GM23338 (cell line): ENCODE data around the gene NOP16.

Experiments used
- EZH2 ChIP-seq: fragments of 200-600 bp; sonication (generic); IDR thresholded peaks from one replicate; pipeline ENCODE4 v1.8.0; 2017; ENCODE audit warnings: antibody characterized with exemption, mild to moderate bottlenecking, low read depth; ENCODE audit not compliant: unreplicated experiment
- ZNF331 ChIP-seq: fragments of 250-450 bp; sonication (Bioruptor Pico); IDR thresholded peaks from 2 replicates; pipeline ENCODE4 v1.5.0; 2020; ENCODE audit warnings: low read depth, mild to moderate bottlenecking, moderate library complexity
- TF ChIP-seq, protein P1 (sequence below), 2 experiments: fragments of 200-600 bp in 1 of 2; sonication (generic) in 1 of 2; conservative IDR thresholded peaks; 2 replicates each; pipeline versions ENCODE4 v1.5.1 to v1.6.1; 2016 to 2017; ENCODE audit warnings: antibody characterized with exemption in 2 of 2, low read depth in 2 of 2, mild to moderate bottlenecking in 2 of 2, moderate library complexity in 1 of 2

DNA sequence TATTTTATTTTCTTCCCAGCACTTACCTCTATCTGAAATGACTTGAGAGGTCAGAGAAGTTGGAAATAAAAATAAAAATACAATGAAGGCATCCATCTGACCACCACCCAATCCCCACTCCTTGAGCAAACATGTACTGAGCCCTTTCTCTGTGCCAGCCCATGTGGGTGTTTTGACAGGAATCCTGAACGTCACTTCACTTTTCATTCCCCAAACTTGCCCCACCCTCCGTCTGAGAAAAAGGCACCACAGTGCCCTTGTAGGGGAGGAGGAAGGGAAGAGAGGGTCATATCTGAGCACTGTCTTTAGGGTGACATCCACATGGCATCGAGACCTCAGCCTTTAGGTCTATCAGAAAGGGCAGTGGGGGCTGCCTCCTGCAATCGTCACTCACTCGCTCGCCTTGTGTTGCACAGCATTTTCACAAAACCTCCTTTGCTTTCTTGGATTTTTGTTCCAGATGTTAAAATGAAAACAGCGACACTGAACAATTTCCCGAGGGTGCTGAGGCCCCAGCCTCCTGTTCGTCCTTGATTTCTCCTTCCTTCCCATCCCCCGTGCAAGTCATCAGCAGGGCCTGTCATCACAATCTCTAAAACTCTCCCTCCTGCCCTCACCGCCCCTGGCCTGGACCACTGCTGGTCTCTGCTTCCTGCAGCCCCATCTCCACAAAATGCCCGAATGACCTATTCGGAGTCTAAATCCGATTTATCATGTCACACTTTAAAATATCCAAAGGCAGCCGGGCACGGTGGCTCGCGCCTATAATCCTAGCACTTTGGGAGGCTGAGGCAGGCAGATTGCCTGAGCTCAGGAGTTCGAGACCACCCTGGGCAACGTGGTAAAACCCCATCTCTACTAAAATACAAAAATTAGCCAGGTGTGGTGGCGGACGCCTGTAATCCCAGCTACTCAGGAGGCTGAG is 13.1 kb upstream of the NOP16 start:
- TF ChIP-seq, protein P1, sequence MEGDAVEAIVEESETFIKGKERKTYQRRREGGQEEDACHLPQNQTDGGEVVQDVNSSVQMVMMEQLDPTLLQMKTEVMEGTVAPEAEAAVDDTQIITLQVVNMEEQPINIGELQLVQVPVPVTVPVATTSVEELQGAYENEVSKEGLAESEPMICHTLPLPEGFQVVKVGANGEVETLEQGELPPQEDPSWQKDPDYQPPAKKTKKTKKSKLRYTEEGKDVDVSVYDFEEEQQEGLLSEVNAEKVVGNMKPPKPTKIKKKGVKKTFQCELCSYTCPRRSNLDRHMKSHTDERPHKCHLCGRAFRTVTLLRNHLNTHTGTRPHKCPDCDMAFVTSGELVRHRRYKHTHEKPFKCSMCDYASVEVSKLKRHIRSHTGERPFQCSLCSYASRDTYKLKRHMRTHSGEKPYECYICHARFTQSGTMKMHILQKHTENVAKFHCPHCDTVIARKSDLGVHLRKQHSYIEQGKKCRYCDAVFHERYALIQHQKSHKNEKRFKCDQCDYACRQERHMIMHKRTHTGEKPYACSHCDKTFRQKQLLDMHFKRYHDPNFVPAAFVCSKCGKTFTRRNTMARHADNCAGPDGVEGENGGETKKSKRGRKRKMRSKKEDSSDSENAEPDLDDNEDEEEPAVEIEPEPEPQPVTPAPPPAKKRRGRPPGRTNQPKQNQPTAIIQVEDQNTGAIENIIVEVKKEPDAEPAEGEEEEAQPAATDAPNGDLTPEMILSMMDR (conservative IDR thresholded peaks at IDR 0.05; ENCODE audit: low read depth in 2 of 2): no peak
- TF ChIP-seq ZNF331 (CRISPR knock-in tag) (no peak), EZH2 (no peak)
